Bronchial epithelial cell (primary cell): ENCODE data around the gene ERFL. TPM values are rescaled to one million over a fixed set of nuclear protein-coding genes. Genes with fewer than 3 reads are reported as not detected.

Experiments
- DNase-seq: peaks from one replicate; pipeline ENCODE4 v3.0.0-alpha.2; 2010; ENCODE audit warnings: low read depth
- FAIRE-seq: peaks from 2 replicates; lab custom pipeline; 2011; peaks lifted over from hg19 to GRCh38; lab: Jason Lieb, UNC
- H3K27me3 ChIP-seq: 2 replicates; pipeline ENCODE4 v1.5.1; 2011; ENCODE audit warnings: low read length; ENCODE audit not compliant: control insufficient read depth, insufficient read depth
- H3K36me3 ChIP-seq: 2 replicates; pipeline ENCODE4 v1.5.1; 2011; ENCODE audit warnings: low read length; ENCODE audit not compliant: control insufficient read depth, insufficient read depth
- H3K4me3 ChIP-seq: 2 replicates; pipeline ENCODE4 v1.5.1; 2011; ENCODE audit warnings: mild to moderate bottlenecking, low read depth, low read length, control low read depth
- CTCF ChIP-seq: IDR thresholded peaks from 2 replicates; pipeline ENCODE4 v1.5.1; 2011; ENCODE audit warnings: mild to moderate bottlenecking, moderate library complexity, low read length, control low read depth, inconsistent platforms; ENCODE audit not compliant: insufficient read depth, severe bottlenecking
- total RNA-seq: library from RNA; depleted of rRNA; stranded (reverse); fragments of >200 nt; gene quantifications from 2 replicates; pipeline ENCODE4 v1.2.1, GENCODE V29; 2014

The ERFL gene
- total RNA-seq, 1 donor from 2014 or later: under 0.01 TPM

- FAIRE-seq (no peak), DNase-seq (no peak)
- H3K4me3 ChIP-seq: no peak overlapping the region
- TF ChIP-seq CTCF: no peak
- H3K27me3 ChIP-seq: no peaks in the 10 kb centered on the region
- peaks cover 2% of the 10 kb centered on the region for H3K36me3 ChIP-seq
These were observed 27.3 kb upstream of the ERFL start for GRCh38 chr19:41955521-41955920.

GRCh38 chr19:41951686-41952172, 23.5 kb upstream of the ERFL start:
- peaks cover 2% of the 10 kb centered on the region for H3K36me3 ChIP-seq
- DNase-seq: peak; percentile 61
- H3K27me3 ChIP-seq: no peaks in the 10 kb centered on the region
- no peak overlapping the region for H3K4me3 ChIP-seq
- no peak for FAIRE-seq
- TF ChIP-seq CTCF: peak; percentile 99

- H3K4me3 ChIP-seq: no peak overlapping the region
- FAIRE-seq (peak; percentile 86), DNase-seq (no peak)
- no peak for TF ChIP-seq CTCF
- no peaks in the 10 kb centered on the region for H3K27me3 ChIP-seq
- H3K36me3 ChIP-seq: no peaks in the 10 kb centered on the region
These were observed 18.8 kb upstream of the ERFL start for GRCh38 chr19:41947091-41947490.

GRCh38 chr19:41945135-41945766, 17.0 kb upstream of the ERFL start:
- peak; percentile 92 for FAIRE-seq
- Histone ChIP-seq H3K4me3 (no peak overlapping the region), H3K27me3 (peaks cover 7% of the 10 kb centered on the region), H3K36me3 (no peaks in the 10 kb centered on the region)
- no peak for DNase-seq
- TF ChIP-seq CTCF: no peak

- no peak overlapping the region for H3K4me3 ChIP-seq
These were observed 16.1 kb upstream of the ERFL start for GRCh38 chr19:41944336-41944735.

More at GRCh38 chr19:41944336-41944735, 16.1 kb upstream of the ERFL start:
- no peak for FAIRE-seq
- Histone ChIP-seq H3K36me3 (no peaks in the 10 kb centered on the region), H3K27me3 (peaks cover 7% of the 10 kb centered on the region)
- TF ChIP-seq CTCF: no peak
- DNase-seq: no peak
